ENCODE data around the gene VSIG10L2. TPM values are rescaled to one million over a fixed set of nuclear protein-coding genes. Genes with fewer than 3 reads are reported as not detected.
"Not testable (repeated sequence)": the region's sequence is repeated elsewhere in the genome, so short reads cannot be mapped to it uniquely, and the experiment has no call there.

The VSIG10L2 gene
- total RNA-seq, 2 donors from 2014 or later, result not detected

DNA sequence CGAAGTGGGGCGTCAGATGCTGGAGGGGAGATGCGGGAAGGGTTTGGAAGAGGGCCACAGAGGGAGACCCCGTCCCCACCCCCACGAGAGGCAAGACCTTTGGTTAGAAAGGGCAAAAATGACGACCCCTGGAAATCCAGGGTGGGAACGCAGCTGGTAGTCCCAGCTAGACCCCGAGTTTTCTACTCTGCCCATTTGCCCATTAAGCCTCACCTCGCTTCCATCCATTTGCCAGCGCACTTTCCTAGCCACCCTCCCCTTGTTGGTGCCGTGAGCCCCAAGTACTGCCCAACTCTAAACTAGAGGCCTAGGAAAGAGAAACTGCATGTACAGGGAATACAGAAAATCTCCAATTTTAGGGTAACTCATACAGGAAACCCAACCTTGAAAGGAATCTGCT lies 41.2 kb upstream of the VSIG10L2 start:
- H3K36me3 ChIP-seq, result no peaks in the 10 kb centered on the region
- no peak overlapping the region for H3K27ac ChIP-seq
- TF ChIP-seq, protein P1, sequence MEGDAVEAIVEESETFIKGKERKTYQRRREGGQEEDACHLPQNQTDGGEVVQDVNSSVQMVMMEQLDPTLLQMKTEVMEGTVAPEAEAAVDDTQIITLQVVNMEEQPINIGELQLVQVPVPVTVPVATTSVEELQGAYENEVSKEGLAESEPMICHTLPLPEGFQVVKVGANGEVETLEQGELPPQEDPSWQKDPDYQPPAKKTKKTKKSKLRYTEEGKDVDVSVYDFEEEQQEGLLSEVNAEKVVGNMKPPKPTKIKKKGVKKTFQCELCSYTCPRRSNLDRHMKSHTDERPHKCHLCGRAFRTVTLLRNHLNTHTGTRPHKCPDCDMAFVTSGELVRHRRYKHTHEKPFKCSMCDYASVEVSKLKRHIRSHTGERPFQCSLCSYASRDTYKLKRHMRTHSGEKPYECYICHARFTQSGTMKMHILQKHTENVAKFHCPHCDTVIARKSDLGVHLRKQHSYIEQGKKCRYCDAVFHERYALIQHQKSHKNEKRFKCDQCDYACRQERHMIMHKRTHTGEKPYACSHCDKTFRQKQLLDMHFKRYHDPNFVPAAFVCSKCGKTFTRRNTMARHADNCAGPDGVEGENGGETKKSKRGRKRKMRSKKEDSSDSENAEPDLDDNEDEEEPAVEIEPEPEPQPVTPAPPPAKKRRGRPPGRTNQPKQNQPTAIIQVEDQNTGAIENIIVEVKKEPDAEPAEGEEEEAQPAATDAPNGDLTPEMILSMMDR (IDR thresholded peaks at IDR 0.05), result no peak
- peaks cover 11 to 12% of the 10 kb centered on the region in 2 donors for H3K27me3 ChIP-seq
- DNase-seq (ENCODE audit: low spot score), result no peak
- H3K9me3 ChIP-seq, result no peaks in the 10 kb centered on the region
- H3K4me1 ChIP-seq, result peaks cover 0 to 14% of the 10 kb centered on the region in 2 donors
- H3K4me3 ChIP-seq, result peak overlapping the region; percentile 22 to 58

DNA sequence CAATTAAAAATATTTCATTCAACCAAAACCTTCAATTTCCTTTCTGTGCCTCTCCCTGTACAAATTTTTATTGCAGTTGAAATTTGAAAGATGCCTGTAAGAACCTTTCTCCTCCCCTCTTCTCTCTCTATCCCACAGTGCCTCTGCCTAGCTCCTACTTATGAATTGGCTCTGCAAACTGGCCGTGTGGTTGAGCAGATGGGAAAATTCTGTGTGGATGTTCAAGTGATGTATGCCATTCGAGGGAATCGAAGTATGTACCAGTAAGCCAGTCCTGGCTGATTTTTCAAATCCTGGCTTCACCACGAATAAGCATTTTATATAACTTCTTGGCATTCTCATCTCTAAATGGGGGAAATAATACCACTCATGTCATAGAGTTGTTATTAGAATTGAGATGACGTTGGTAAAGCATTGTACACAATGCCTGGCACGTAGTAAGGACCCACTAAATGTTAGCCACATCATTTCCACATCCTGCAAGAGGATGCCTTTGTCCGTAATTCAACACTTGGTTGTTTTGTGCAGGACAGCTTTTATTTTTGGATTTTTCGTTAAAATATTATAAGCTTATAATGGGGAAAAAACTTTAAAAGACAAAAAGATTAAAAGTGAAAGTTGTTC lies 35.5 kb upstream of the VSIG10L2 start:
- Histone ChIP-seq H3K4me1 (no peaks in the 10 kb centered on the region), H3K27ac (no peak overlapping the region), H3K9me3 (no peaks in the 10 kb centered on the region), H3K4me3 (no peak overlapping the region), H3K36me3 (no peaks in the 10 kb centered on the region), H3K27me3 (peaks cover under 1 to 1% of the 10 kb centered on the region in 2 donors)
- TF ChIP-seq, protein P1 (IDR thresholded peaks at IDR 0.05), result no peak
- no peak for DNase-seq (ENCODE audit: low spot score)

DNA sequence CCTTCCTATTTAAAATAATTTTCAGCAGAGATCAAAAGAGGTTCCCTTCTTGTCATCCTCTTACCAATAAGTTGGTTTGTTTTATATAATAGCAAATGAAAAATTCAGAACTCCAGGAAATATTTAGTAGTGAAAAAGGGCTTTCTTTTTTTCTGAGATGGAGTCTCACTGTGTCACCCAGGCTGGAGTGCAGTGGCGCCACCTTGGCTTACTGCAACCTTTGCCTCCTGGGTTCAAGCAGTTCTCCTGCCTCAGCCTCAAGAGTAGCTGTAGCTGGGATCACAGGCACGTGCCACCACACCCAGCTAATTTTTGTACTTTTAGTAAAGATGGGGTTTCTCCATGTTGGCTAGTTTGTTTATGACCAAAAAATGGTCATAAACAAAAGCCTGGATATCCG lies 31.2 kb upstream of the VSIG10L2 start:
- H3K4me1 ChIP-seq; H3K36me3 ChIP-seq; H3K27ac ChIP-seq; DNase-seq (ENCODE audit: low spot score); H3K9me3 ChIP-seq; H3K4me3 ChIP-seq; H3K27me3 ChIP-seq: not testable (repeated sequence)

- Histone ChIP-seq H3K4me3 (no peak overlapping the region), H3K36me3 (no peaks in the 10 kb centered on the region), H3K9me3 (no peaks in the 10 kb centered on the region), H3K4me1 (no peaks in the 10 kb centered on the region), H3K27ac (no peak overlapping the region), H3K27me3 (no peaks in the 10 kb centered on the region)
- TF ChIP-seq, protein P1 (IDR thresholded peaks at IDR 0.05), result no peak
- no peak for DNase-seq (ENCODE audit: low spot score)
These were observed 29.0 kb upstream of the VSIG10L2 start for GRCh38 chr11:125916683-125917347.

- H3K27ac ChIP-seq, result no peak overlapping the region
- TF ChIP-seq, protein P1 (IDR thresholded peaks at IDR 0.05), result no peak
- no peak overlapping the region for H3K4me3 ChIP-seq
- H3K9me3 ChIP-seq, result no peaks in the 10 kb centered on the region
- no peaks in the 10 kb centered on the region for H3K36me3 ChIP-seq
- H3K4me1 ChIP-seq, result no peaks in the 10 kb centered on the region
- DNase-seq (ENCODE audit: low spot score), result no peak
- no peaks in the 10 kb centered on the region for H3K27me3 ChIP-seq
These were observed 27.6 kb upstream of the VSIG10L2 start for GRCh38 chr11:125918140-125918840.

GRCh38 chr11:125921042-125921441 lies 24.8 kb upstream of the VSIG10L2 start:
- Histone ChIP-seq H3K27ac (no peak overlapping the region), H3K36me3 (no peaks in the 10 kb centered on the region), H3K4me3 (no peak overlapping the region), H3K27me3 (no peaks in the 10 kb centered on the region), H3K9me3 (no peaks in the 10 kb centered on the region), H3K4me1 (no peaks in the 10 kb centered on the region)
- TF ChIP-seq, protein P1 (IDR thresholded peaks at IDR 0.05), result no peak
- DNase-seq (ENCODE audit: low spot score), result no peak

Data from right atrium auricular region (tissue), 2 donors.